Large intestine (tissue), 3 donors: ENCODE data around the gene FLT3LG. TPM values are rescaled to one million over a fixed set of nuclear protein-coding genes. Genes with fewer than 3 reads are reported as not detected.
"Not testable (repeated sequence)": the region's sequence is repeated elsewhere in the genome, so short reads cannot be mapped to it uniquely, and the experiment has no call there.

Source experiments
- DNase-seq, 2 donors: peaks; one replicate each; pipeline versions ENCODE4 v3.0.0 to v3.0.0-alpha.2; 2013
- H3K27ac ChIP-seq: one replicate; pipeline ENCODE4 v1.5.1; 2013; ENCODE audit warnings: low read length
- H3K27me3 ChIP-seq: 2 replicates; pipeline ENCODE4 v1.6.1; 2013; ENCODE audit warnings: low read length; ENCODE audit not compliant: control insufficient read depth, insufficient read depth
- H3K36me3 ChIP-seq: 2 replicates; pipeline ENCODE4 v1.6.1; 2013; ENCODE audit warnings: low read length; ENCODE audit not compliant: control insufficient read depth, insufficient read depth
- H3K4me1 ChIP-seq: one replicate; pipeline ENCODE4 v1.6.1; 2013; ENCODE audit warnings: low read length; ENCODE audit not compliant: control insufficient read depth, insufficient read depth
- H3K4me3 ChIP-seq: one replicate; pipeline ENCODE4 v1.5.1; 2013; ENCODE audit warnings: low read length
- H3K9me3 ChIP-seq: one replicate; pipeline ENCODE4 v1.6.1; 2013; ENCODE audit warnings: mild to moderate bottlenecking, low read depth, low read length, moderate library complexity; ENCODE audit not compliant: control insufficient read depth
- WGBS: methylation state at CpG from one replicate; pipeline ENCODE4 v1.1.5; 2013; ENCODE audit warnings: low lambda C conversion rate; ENCODE audit not compliant: insufficient coverage; 5-methylcytosine and 5-hydroxymethylcytosine counted together
- polyA plus RNA-seq: library from polyadenylated mRNA; unstranded; fragments of 120-200 nt; gene quantifications from one replicate; pipeline ENCODE4 v1.2.1, GENCODE V29; 2013

FLT3LG gene
- polyA plus RNA-seq, 1 donor = 6.6 TPM

DNA sequence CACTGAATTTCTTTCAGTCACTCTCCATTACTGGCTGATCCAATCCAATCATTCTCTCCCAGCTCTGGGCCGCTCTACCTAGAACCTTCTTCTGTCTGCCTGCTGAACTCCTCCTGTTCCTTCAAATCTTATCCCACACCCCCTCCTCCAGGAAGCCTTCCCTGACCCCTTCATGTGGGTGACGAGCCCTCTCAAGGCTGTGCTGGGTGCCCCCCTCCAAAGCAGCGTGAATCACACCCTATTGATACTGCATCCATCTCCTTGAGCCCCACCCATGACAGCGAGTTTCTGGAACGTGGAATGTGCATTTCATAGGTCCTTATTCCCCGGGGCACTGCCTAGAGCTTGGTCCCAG is 25.6 kb upstream of the FLT3LG start:
- peaks cover 2% of the 10 kb centered on the region for H3K9me3 ChIP-seq
- peaks cover 4% of the 10 kb centered on the region for H3K4me1 ChIP-seq
- DNase-seq = no peak
- H3K27ac ChIP-seq = no peak overlapping the region
- no peaks in the 10 kb centered on the region for H3K27me3 ChIP-seq
- H3K4me3 ChIP-seq = no peak overlapping the region
- WGBS = 100% methylated on average over 1 of the region's 6 CpGs
- H3K36me3 ChIP-seq = peaks cover 20% of the 10 kb centered on the region

DNA sequence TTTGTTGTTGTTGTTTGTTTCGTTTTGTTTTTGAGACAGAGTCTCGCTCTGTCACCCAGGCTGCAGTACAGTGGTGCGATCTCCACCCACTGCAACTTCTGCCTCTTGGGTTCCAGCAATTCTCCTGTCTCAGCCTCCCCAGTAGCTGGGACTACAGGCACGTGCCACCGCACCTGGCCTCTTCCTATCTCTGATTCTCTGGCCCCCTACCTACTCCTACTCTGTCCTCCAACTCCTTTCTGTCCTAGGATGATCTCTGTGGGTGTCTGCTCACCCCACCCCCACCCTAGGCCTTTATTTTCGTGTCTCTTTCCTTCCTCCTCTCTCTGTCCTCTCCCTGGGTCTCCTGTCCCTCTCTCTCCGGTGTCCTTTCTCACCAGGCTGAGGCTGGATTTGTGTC is 23.6 kb upstream of the FLT3LG start:
- peaks cover 20% of the 10 kb centered on the region for H3K36me3 ChIP-seq
- WGBS = no CpG with 5 or more reads among the region's 7 CpGs
- no peaks in the 10 kb centered on the region for H3K27me3 ChIP-seq
- no peak for DNase-seq
- peaks cover 2% of the 10 kb centered on the region for H3K9me3 ChIP-seq
- H3K4me1 ChIP-seq = peaks cover 9% of the 10 kb centered on the region
- peak overlapping the region; percentile 95 for H3K4me3 ChIP-seq
- no peak overlapping the region for H3K27ac ChIP-seq

DNA sequence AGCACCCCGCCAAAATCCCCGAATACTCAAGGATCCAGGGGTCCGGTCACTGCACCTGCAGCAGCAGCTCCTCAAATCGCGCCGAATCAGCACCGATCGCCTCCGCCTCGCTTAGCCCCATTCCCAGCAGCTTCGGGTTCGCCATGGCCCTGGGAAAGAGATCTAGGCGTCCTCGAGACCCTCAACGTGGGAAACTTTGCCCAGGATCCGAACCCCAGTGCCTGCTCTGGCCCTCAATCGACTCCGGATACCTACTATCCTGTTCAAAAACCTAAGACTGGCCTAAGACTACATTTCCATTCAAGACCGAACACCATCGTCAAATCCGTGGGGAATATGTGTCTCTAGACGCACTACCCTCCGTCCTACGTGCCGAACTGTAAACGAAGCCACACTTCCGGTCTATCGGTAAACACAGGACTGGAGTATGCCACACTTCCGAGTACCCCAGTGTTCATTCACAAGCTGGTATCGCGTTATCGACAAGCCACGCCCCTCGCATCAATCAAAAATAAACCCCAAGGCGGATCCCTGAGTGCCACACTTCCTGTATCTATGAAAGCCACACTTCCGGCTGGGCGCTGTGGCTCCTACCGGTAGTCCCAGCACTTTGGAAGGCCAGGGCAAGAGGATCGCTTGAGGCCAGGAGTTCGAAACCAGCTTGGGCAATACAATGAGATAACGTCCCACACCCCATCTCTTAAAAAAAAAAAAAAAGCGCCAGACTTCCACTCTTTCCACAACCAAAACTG is 22.4 kb upstream of the FLT3LG start, which contains the start of gene PIH1D1:
Gene PIH1D1, minus strand, starts transcription at position 385 of the 752 bp plus-strand sequence. Its CDS starts 240 bp downstream, at position 145.
- Histone ChIP-seq H3K4me1 (peaks cover 9% of the 10 kb centered on the region), H3K27me3 (no peaks in the 10 kb centered on the region), H3K4me3 (peak within 1 kb of the TSS; percentile 95), H3K36me3 (peaks cover 18% of the 10 kb centered on the region), H3K9me3 (peaks cover 2% of the 10 kb centered on the region), H3K27ac (peak within 1 kb of the TSS; percentile 88)
- WGBS = no CpG with 5 or more reads among the region's 42 CpGs
- peak; percentile 98 to 99 for DNase-seq

DNA sequence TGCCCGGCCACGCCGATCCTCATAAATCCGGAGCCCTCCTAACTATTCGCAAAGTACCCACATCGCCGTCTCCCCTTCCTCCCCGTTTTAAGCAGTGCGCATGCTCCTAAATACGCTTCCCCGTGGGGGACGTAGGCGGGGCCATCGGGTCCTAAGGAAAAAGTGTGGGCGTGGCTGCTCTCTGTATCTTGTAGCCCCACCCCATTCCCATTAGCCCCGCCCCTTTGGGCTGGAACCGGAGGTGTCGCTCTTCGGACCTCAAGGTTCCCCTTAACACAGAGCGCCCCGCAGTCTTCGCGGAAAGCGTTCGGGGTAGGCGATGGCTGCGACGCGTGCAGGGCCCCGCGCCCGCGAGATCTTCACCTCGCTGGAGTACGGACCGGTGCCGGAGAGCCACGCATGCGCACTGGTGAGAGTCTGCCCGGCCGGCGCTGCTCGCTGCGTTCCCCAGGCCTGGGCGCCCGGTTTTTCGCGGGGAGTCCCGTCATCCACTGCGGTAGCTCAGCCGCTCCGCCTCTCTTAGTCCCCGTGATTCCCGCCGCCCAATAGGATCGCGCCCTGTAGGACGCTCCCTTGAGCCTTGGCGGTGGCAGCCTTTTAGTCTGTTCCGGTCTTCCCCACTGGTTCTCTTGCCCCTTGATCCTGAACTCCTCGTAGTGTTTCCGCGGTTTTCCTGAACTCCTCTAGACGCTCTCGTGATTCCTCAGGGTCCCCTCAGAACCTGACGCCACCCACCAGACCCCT is 20.8 kb upstream of the FLT3LG start, which contains the start of gene ALDH16A1:
Gene ALDH16A1, plus strand, starts transcription at position 213 of the 744 bp plus-strand sequence. Its CDS starts 107 bp downstream, at position 320.
- Histone ChIP-seq H3K36me3 (peaks cover 8% of the 10 kb centered on the region), H3K27me3 (no peaks in the 10 kb centered on the region), H3K4me1 (peaks cover 9% of the 10 kb centered on the region), H3K4me3 (peak within 1 kb of the TSS; percentile 66), H3K9me3 (peaks cover 2% of the 10 kb centered on the region), H3K27ac (peak within 1 kb of the TSS; percentile 88)
- DNase-seq = peak; percentile 98 to 99
- no CpG with 5 or more reads among the region's 66 CpGs for WGBS

DNA sequence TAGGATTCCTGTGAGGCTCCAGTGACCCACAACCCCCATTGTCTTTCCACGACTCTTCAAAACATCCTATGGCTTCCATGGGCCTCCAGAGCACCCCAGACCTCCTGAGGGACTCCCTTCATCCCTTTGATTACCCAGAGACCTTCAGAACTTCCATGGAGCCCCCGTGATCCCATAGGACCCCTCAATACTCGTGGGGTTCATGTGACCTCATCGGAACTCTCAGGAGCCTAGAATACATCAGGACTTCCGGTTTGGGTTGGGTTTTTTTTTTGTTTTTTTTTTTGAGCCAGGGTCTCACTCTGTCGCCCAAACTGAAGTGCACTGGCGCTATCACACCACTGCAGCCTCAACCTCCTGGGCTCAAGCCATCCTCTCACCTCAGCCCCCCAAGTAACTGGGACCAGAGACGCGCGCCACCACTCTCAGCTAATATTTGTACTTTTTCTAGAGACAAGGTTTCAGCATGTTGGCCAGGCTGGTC is 20.2 kb upstream of the FLT3LG start:
- H3K4me1 ChIP-seq = peaks cover 9% of the 10 kb centered on the region
- peak overlapping the region; percentile 66 for H3K4me3 ChIP-seq
- peaks cover 2% of the 10 kb centered on the region for H3K9me3 ChIP-seq
- H3K27me3 ChIP-seq = no peaks in the 10 kb centered on the region
- H3K36me3 ChIP-seq = peaks cover 8% of the 10 kb centered on the region
- no CpG with 5 or more reads among the region's 10 CpGs for WGBS
- DNase-seq = no peak
- H3K27ac ChIP-seq = peak overlapping the region; percentile 88

DNA sequence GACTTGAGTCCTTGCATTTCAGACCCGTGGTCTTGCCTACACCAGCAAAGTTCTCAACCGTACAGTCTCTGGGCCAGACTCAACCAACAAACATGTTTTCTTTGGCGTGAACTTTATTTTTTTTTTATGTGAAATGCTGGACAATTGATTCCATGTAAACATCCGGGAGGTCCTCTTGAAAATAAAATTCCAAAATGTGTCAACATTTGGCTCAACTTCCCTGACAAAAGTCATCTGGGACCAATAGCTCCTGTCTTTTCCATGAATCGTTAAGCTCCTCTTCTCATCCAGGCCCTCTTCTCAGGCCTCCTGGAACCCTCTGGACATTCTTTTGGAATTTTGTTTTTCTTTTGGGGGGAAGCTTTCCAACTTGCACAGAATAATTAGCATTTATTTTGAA is 18.2 kb upstream of the FLT3LG start:
- peak overlapping the region; percentile 25 for H3K27ac ChIP-seq
- peaks cover 2% of the 10 kb centered on the region for H3K9me3 ChIP-seq
- no peaks in the 10 kb centered on the region for H3K27me3 ChIP-seq
- H3K36me3 ChIP-seq = peaks cover 19% of the 10 kb centered on the region
- no peak overlapping the region for H3K4me3 ChIP-seq
- peaks cover 9% of the 10 kb centered on the region for H3K4me1 ChIP-seq
- DNase-seq = peak; percentile 21 to 39
- 69% methylated on average over 2 of the region's 5 CpGs for WGBS

DNA sequence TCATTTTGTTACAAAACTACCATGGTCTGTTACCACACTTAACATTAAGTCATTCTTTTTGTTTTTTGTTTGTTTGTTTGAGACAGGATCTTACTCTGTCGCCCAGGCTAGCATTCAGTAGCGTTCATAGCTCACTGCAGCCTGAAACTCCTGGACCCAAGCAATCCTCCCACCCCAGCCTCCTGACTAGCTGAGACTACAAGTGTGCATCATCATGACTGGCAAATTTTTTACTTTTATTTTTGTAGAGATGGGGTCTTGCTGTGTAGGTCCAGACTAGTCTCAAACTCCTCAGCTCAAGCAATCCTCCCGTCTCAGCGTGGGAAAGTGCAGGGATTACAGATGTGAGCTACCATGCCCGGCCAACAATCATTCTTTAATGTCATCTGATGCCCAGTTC is 17.7 kb upstream of the FLT3LG start:
- no CpG with 5 or more reads among the region's 5 CpGs for WGBS
- H3K4me3 ChIP-seq = no peak overlapping the region

DNA sequence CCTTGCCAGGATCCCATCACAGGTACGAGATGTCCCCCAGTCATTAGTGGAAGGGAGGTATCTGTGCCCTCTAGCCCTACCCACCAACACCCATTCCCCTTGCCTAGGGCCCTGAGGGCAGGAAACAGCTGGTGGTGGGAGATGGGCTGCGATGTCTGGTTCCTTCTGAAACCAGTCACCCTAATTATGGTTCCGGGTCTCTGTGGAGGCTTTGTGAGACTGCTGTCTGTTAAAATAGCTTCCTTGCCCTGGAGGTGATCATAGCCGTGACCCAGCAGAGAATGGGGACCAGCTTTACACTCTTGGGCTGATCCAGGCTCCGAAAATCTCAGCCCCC is 15.5 kb upstream of the FLT3LG start:
- Histone ChIP-seq H3K4me1 (peaks cover 5% of the 10 kb centered on the region), H3K36me3 (peaks cover 29% of the 10 kb centered on the region), H3K27ac (no peak overlapping the region), H3K27me3 (no peaks in the 10 kb centered on the region), H3K4me3 (no peak overlapping the region), H3K9me3 (peaks cover 6% of the 10 kb centered on the region)
- no CpG with 5 or more reads among the region's 5 CpGs for WGBS
- no peak for DNase-seq

More for the DNA sequence above, 17.7 kb upstream of the FLT3LG start:
- H3K36me3 ChIP-seq = peaks cover 20% of the 10 kb centered on the region
- peaks cover 9% of the 10 kb centered on the region for H3K4me1 ChIP-seq
- H3K27ac ChIP-seq = peak overlapping the region; percentile 55
- peaks cover 3% of the 10 kb centered on the region for H3K9me3 ChIP-seq
- no peaks in the 10 kb centered on the region for H3K27me3 ChIP-seq
- no peak for DNase-seq

DNA sequence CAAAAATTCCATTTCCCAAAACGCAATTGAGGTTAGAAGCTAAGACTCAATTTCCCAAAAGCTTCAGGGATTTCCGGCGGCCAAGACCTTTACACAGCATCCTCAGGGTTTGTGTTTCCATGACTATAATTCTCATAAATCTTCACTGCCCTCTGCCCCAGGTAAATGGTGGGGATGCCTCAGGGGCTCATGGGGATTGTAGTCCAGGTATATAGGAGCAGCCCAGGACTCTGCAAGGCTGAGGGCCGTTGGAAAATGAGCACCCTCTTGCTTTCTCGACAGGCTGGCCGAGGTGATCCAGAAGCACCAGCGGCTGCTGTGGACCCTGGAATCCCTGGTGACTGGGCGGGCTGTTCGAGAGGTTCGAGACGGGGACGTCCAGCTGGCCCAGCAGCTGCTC is 14.6 kb upstream of the FLT3LG start:
- Histone ChIP-seq H3K9me3 (peaks cover 6% of the 10 kb centered on the region), H3K4me3 (no peak overlapping the region), H3K27ac (no peak overlapping the region), H3K27me3 (no peaks in the 10 kb centered on the region), H3K4me1 (peaks cover under 1% of the 10 kb centered on the region), H3K36me3 (peaks cover 36% of the 10 kb centered on the region)
- WGBS = no CpG with 5 or more reads among the region's 12 CpGs
- DNase-seq = no peak

DNA sequence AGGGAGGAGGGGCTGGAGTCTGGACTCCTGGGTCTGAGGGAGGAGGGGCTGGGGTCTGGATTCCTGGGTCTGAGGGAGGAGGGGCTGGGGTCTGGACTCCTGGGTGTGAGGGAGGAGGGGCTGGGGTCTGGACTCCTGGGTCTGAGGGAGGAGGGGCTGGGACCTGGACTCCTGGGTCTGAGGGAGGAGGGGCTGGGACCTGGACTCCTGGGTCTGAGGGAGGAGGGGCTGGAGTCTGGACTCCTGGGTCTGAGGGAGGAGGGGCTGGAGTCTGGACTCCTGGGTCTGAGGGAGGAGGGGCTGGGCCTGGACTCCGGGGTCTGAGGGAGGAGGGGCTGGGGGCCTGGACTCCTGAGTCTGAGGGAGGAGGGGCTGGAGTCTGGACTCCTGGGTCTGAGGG is 12.9 kb upstream of the FLT3LG start:
- not testable (repeated sequence) for H3K9me3 ChIP-seq, H3K27me3 ChIP-seq, DNase-seq, H3K4me1 ChIP-seq, H3K4me3 ChIP-seq, H3K27ac ChIP-seq
- peaks cover 53% of the 10 kb centered on the region for H3K36me3 ChIP-seq
- WGBS = no CpG with 5 or more reads among the region's 1 CpG
